GM11168 (cell line): ENCODE results near the gene IQSEC1.

Experiments used
- in situ Hi-C: fragments of 300-500 bp; cut with MboI; formaldehyde crosslinking; loops from one replicate; pipeline ENCODE4 v1.12.0; 2022; ENCODE audit warnings: low sequenced_read_pairs; ENCODE audit not compliant: unreplicated experiment

The IQSEC1 gene

GRCh38 chr3:13073326-13074005 is at the start of gene IQSEC1:
TSS of gene IQSEC1 (minus strand) at chr3:13073429. CDS start at chr3:13073014, 415 bp downstream.
- in situ Hi-C loops: no loop called here

- in situ Hi-C loops: no loop called here
These were observed 49.1 kb upstream of the IQSEC1 start for GRCh38 chr3:13122081-13123012.

GRCh38 chr3:13121553-13122001 is 48.3 kb upstream of the IQSEC1 start:
- in situ Hi-C loops: no loop called here

DNA sequence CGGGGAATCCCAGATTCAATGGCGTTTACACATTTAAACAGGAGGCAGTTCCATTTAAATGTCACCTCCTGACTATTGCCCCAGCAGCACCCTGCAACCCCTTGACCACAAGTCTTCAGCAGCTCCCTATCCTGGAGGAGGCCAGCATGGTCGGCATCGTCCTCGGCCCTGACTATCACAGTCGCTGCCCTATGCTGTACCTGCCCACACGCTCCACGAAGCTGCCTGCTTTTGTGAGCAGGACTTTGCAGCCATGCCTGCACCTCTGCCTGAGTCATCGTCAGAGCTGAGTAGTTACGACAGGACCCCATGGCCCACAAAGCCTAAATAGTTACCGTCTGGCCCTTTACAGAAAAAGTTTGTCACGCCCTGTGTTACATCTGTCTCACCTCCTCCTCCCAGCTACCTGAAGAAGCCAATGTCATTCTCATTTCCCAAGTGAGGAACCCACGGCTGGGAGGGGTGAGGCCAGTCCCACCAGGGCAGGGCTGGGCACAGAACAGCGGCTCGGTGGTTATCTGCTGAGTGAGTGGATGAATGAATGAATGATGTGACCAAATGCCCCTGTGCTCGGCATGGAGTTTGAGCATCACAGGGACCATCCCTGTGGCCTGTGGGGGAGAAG is 47.8 kb upstream of the IQSEC1 start:
- in situ Hi-C loops: no loop called here

DNA sequence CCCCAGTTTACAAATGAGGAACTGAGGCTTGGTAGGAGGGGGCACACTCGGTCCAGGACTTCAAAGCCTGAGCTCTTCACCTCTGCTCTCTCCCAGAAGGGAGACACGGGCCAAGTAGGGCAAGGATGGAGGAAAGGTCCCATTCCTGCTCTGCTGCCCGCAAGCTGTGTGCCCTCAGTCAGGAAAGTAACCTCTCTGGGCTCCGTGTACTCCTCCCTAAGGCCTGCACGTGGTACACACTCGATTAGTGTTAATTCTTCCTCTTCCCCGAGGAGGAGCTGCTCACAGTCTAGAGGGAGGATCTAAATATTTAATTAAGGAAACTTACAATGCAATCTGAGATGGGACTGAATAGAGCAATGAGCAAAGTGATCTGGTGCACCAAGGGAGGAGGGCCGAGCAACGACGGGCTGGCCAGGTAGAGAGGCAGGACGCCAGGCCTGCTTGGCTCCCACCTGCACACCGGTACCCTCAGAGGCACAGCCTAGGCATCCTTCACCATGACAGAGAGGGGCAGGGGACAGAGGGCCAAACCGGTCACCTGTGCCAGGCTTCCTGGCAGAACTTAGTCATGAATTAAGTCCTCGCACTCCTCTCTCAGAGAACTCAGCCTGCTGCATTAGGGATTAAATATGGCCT is 47.2 kb upstream of the IQSEC1 start:
- in situ Hi-C loops: no loop called here

GRCh38 chr3:13119471-13120220 is 46.4 kb upstream of the IQSEC1 start:
- in situ Hi-C loops: no loop called here

- in situ Hi-C loops: no loop called here
These were observed 43.2 kb upstream of the IQSEC1 start for GRCh38 chr3:13116426-13116825.

DNA sequence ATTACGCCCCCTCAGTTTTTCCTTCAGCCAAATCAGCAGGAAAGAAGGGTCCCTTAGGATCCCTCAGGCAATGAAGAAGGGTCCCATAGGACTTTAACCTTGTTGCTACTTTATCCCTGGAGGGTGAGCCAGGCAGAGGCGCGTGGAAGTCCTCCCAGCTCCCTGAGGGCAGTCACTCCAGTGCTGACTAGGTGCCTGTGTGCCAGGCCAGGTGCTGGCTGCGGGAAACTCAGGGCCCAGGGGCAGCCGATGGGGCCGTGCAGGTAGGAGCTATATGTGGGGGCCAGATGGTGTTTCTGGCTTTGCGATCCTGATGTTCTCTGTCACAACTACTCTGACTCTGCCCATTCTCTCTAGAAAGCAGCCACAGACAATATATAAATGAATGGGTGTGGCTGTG is 42.8 kb upstream of the IQSEC1 start:
- in situ Hi-C loops: no loop called here

DNA sequence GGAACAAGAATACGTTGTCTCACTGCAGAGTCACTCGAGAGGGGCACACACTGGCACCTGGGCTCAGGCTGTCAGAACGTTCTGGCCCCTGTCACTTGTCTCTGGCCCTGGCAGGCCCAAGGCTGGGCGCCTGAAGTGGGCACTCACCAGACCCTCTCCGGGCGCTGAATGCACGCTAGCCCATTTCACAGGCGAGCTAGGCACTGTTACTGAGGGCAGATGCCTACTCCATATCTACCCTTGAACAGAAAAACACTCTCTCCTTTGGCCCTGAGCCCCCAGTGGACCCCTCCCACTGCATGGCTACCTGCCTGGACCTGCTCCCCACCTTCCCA is 42.3 kb upstream of the IQSEC1 start:
- in situ Hi-C loops: no loop called here

GRCh38 chr3:13114811-13115575 is 41.8 kb upstream of the IQSEC1 start:
- in situ Hi-C loops: no loop called here

GRCh38 chr3:13113346-13114330 is 40.4 kb upstream of the IQSEC1 start:
- in situ Hi-C loops: no loop called here

GRCh38 chr3:13112521-13113345 is 39.5 kb upstream of the IQSEC1 start:
- in situ Hi-C loops: no loop called here

- in situ Hi-C loops: no loop called here
These were observed 38.8 kb upstream of the IQSEC1 start for GRCh38 chr3:13111873-13112520.

DNA sequence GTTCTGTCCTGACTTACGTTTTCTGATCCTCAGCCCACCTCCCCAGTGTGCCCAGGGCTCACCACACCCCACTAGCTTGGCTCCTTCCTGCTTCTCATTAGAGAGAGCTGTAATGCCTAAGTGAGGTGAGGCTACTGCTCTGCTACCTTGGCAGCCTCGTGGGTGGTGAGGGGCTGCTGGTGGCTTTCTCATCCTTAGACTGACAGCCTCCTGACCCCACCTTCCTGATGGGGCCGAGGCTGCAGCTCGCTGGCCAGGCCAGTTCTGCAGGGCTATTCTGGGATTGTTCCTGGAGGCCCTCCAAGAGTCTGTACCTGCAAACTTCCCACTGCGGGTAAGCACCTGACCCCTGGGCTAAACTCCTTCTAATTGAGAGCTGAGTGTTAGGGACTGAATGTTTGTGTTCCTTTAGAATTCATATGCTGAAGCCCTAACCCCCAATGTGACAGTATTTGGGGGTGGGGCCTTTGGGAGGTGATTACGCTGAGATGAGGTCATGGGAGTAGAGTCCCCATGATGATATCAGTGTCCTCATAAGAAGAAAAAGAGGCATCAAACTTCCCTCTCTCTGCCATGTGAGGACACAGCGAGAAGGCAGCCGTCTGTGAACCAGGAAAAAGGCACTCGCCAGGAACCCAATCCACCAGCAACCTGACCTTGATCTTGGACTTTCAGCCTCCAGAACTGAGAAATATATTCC is 38.1 kb upstream of the IQSEC1 start:
- in situ Hi-C loops: no loop called here

GRCh38 chr3:13110678-13111116 is 37.5 kb upstream of the IQSEC1 start:
- in situ Hi-C loops: no loop called here

DNA sequence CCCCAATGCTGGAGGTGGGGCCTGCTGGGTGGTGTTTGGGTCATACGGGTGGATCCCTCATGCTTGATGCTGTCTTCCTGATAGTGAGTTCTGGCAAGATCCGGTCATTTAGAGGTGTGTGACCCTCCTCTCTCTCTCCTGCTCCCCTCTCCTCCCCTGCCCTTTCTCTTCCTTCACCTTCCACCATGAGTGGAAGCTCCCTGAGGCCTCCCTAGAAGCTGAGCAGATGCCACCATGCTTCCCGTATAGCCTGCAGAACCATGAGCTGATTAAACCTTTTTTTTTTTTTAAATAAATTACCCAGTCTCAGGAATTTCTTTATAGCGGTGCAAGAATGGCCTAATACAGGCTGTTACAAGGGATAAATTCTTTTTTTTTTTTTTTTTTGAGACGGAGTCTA is 36.3 kb upstream of the IQSEC1 start:
- in situ Hi-C loops: no loop called here
